Mesendoderm (in vitro differentiated cells): ENCODE results near the gene FGF19.
A peak's percentile ranks its signal among the peaks of the same experiment; 100 is the strongest.

Source experiments
- DNase-seq: peaks from one replicate; pipeline ENCODE4 v3.0.0; 2013
- H2AK5ac ChIP-seq: 2 replicates; pipeline ENCODE4 v1.6.1; 2013; ENCODE audit warnings: low read length, inconsistent platforms
- H2BK120ac ChIP-seq: 2 replicates; pipeline ENCODE4 v1.6.1; 2013; ENCODE audit warnings: low read depth, mild to moderate bottlenecking, low read length, moderate library complexity, mixed read lengths
- H2BK15ac ChIP-seq: replicated peaks from 2 replicates; pipeline ENCODE4 v1.6.1; 2013; ENCODE audit warnings: low read depth, mild to moderate bottlenecking, moderate library complexity
- H2BK5ac ChIP-seq: 2 replicates; pipeline ENCODE4 v1.6.1; 2013; ENCODE audit warnings: low read length, inconsistent platforms
- H3K18ac ChIP-seq: 2 replicates; pipeline ENCODE4 v1.6.1; 2013; ENCODE audit warnings: mild to moderate bottlenecking, low read length, mixed read lengths
- H3K23ac ChIP-seq: one replicate; pipeline ENCODE4 v1.6.1; 2013; ENCODE audit warnings: low read length
- H3K27ac ChIP-seq: 2 replicates; pipeline ENCODE4 v1.5.1; 2013; ENCODE audit warnings: low read depth, mild to moderate bottlenecking, inconsistent platforms, low read length, moderate library complexity
- H3K27me3 ChIP-seq: 2 replicates; pipeline ENCODE4 v1.6.1; 2013; ENCODE audit warnings: low read length, control low read depth, mild to moderate bottlenecking, inconsistent platforms; ENCODE audit not compliant: insufficient read depth, poor library complexity
- H3K36me3 ChIP-seq: 2 replicates; pipeline ENCODE4 v1.6.1; 2013; ENCODE audit warnings: low read length, inconsistent platforms; ENCODE audit not compliant: control insufficient read depth, insufficient read depth
- H3K4ac ChIP-seq: one replicate; pipeline ENCODE4 v1.6.1; 2013; ENCODE audit warnings: low read depth, mild to moderate bottlenecking, low read length, moderate library complexity
- H3K4me1 ChIP-seq: 2 replicates; pipeline ENCODE4 v1.6.1; 2013; ENCODE audit warnings: low read depth, low read length, inconsistent platforms; ENCODE audit not compliant: control insufficient read depth
- H3K4me2 ChIP-seq: 2 replicates; pipeline ENCODE4 v1.6.1; 2013; ENCODE audit warnings: low read length
- H3K4me3 ChIP-seq: 2 replicates; pipeline ENCODE4 v1.5.1; 2013; ENCODE audit warnings: mild to moderate bottlenecking, low read length
- H3K56ac ChIP-seq: one replicate; pipeline ENCODE4 v1.6.1; 2013; ENCODE audit warnings: low read length
- H3K79me1 ChIP-seq: 2 replicates; pipeline ENCODE4 v1.6.1; 2013; ENCODE audit warnings: low read length, inconsistent platforms
- H3K79me2 ChIP-seq: 2 replicates; pipeline ENCODE4 v1.6.1; 2013; ENCODE audit warnings: mild to moderate bottlenecking, low read length; ENCODE audit not compliant: control insufficient read depth, insufficient read depth
- H3K9ac ChIP-seq: 2 replicates; pipeline ENCODE4 v1.6.1; 2013; ENCODE audit warnings: low read length, inconsistent platforms
- H4K5ac ChIP-seq: one replicate; pipeline ENCODE4 v1.6.1; 2013; ENCODE audit warnings: low read length
- H4K8ac ChIP-seq: one replicate; pipeline ENCODE4 v1.6.1; 2013; ENCODE audit warnings: low read depth, mild to moderate bottlenecking, control low read depth, low read length, moderate library complexity
- WGBS: extraction: QIAGEN DNeasy Blood & Tissue Kit; methylation state at CpG from one replicate; pipeline ENCODE4 v1.1.7; 2013; ENCODE audit warnings: low lambda C conversion rate, missing lambda C conversion rate; ENCODE audit not compliant: insufficient coverage; ENCODE audit errors: extremely low coverage; 5-methylcytosine and 5-hydroxymethylcytosine counted together

Gene FGF19

DNA sequence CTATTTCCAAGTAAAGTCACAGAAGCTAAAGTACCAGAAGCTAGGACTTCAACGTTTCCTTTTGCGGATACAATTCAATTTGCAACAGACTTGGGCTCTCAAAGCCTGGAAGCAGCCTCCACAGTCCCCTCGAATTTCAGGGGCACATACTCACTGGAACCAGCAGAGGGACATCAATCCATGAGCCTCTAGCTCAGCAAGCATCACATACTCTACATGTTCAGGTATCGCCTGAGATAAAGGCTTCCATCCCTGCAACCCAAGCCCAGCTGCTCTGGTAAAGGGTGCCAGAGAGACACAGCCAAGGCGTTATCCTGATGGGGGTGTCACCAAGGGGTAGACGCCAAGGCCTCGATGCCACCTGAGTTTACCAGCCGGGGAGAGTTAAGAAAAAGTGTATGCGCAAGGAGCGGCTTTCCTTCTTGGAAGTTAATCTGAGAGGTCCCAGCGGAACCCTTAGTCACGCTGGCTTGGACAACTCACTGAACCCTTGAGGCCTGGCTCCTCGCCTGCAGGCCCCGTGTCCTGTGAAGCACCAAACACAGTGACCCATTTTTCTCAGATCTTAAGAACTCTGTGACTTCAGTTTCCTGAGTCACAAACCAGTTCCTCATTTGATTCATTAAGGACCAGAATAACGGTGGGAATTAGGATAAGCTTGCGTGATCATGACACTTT lies 41.7 kb downstream of the FGF19 start:
- no CpG with 5 or more reads among the region's 16 CpGs for WGBS
- H3K23ac ChIP-seq, result no peak overlapping the region
- H3K4ac ChIP-seq, result no peak overlapping the region
- no peak overlapping the region for H2AK5ac ChIP-seq
- no peak overlapping the region for H3K27ac ChIP-seq
- no peaks in the 10 kb centered on the region for H3K27me3 ChIP-seq
- H3K36me3 ChIP-seq, result no peaks in the 10 kb centered on the region
- no peak overlapping the region for H3K18ac ChIP-seq
- H3K79me2 ChIP-seq, result no peaks in the 10 kb centered on the region
- H4K8ac ChIP-seq, result no peak overlapping the region
- no peak overlapping the region for H2BK5ac ChIP-seq
- no peak overlapping the region for H4K5ac ChIP-seq
- H2BK15ac ChIP-seq, result no peak overlapping the region
- H3K56ac ChIP-seq, result no peak overlapping the region
- no peak overlapping the region for H3K4me3 ChIP-seq
- H3K79me1 ChIP-seq, result no peaks in the 10 kb centered on the region
- DNase-seq, result peak; percentile 66
- H2BK120ac ChIP-seq, result no peak overlapping the region
- H3K4me2 ChIP-seq, result no peak overlapping the region
- H3K4me1 ChIP-seq, result peaks cover 3% of the 10 kb centered on the region
- no peak overlapping the region for H3K9ac ChIP-seq

DNA sequence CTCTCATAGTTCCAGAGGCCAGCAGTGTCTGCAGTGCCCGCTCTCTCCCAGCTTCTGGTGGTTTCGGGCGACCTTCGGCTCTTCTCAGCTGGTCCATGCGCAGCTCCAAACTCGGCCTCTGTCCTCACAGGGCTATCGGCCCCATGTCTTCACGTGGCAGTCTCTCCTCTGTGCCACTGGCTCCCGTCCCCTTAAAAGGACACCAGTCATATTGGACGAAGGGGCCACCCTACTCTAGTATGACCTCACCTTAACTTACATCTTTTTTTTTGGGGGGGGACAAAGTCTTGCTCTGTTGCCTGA lies 42.5 kb downstream of the FGF19 start:
- no peak overlapping the region for H3K4ac ChIP-seq
- H3K18ac ChIP-seq, result no peak overlapping the region
- no peak overlapping the region for H3K23ac ChIP-seq
- no peaks in the 10 kb centered on the region for H3K79me1 ChIP-seq
- H3K4me2 ChIP-seq, result no peak overlapping the region
- H3K4me3 ChIP-seq, result no peak overlapping the region
- H3K4me1 ChIP-seq, result peaks cover 3% of the 10 kb centered on the region
- no peak overlapping the region for H3K9ac ChIP-seq
- no peak for DNase-seq
- H3K36me3 ChIP-seq, result no peaks in the 10 kb centered on the region
- WGBS, result no CpG with 5 or more reads among the region's 10 CpGs
- H3K56ac ChIP-seq, result no peak overlapping the region
- H2AK5ac ChIP-seq, result no peak overlapping the region
- H2BK15ac ChIP-seq, result no peak overlapping the region
- no peak overlapping the region for H2BK120ac ChIP-seq
- H3K27ac ChIP-seq, result no peak overlapping the region
- H3K27me3 ChIP-seq, result no peaks in the 10 kb centered on the region
- no peak overlapping the region for H4K5ac ChIP-seq
- no peaks in the 10 kb centered on the region for H3K79me2 ChIP-seq
- H2BK5ac ChIP-seq, result no peak overlapping the region
- no peak overlapping the region for H4K8ac ChIP-seq

DNA sequence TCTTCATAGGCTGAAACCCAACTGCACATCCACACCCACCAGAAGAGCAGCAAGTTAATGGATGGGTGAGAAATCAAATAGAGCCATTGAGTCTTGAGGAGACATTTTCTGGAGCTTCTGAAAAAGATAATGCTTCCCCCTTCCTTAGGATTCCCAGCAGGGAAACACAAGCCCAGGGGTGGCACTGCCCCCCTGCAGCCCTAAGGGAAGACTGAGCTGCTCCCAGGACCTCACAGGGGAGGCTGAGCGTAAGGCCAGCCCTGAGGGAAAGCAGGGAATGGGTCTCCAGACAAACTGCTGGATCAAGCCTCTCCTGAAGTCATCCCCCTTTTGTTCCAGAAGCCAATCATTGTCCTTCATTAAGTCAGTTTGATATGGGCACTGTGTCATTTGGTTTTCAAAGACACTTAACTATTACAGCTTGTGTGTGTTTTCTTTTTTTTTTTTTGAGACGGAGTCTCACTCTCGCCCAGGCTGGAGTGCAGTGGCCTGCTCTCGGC lies 43.8 kb downstream of the FGF19 start:
- Histone ChIP-seq H3K18ac (no peak overlapping the region), H2BK15ac (no peak overlapping the region), H3K4me1 (peaks cover 3% of the 10 kb centered on the region), H3K4ac (no peak overlapping the region), H3K56ac (no peak overlapping the region), H4K8ac (no peak overlapping the region), H3K23ac (no peak overlapping the region), H3K27me3 (no peaks in the 10 kb centered on the region), H4K5ac (no peak overlapping the region), H2AK5ac (no peak overlapping the region), H3K79me2 (no peaks in the 10 kb centered on the region), H3K9ac (no peak overlapping the region), H3K4me2 (no peak overlapping the region), H3K79me1 (no peaks in the 10 kb centered on the region), H3K27ac (no peak overlapping the region), H2BK5ac (no peak overlapping the region), H3K36me3 (no peaks in the 10 kb centered on the region), H2BK120ac (no peak overlapping the region), H3K4me3 (no peak overlapping the region)
- no CpG with 5 or more reads among the region's 4 CpGs for WGBS
- no peak for DNase-seq

DNA sequence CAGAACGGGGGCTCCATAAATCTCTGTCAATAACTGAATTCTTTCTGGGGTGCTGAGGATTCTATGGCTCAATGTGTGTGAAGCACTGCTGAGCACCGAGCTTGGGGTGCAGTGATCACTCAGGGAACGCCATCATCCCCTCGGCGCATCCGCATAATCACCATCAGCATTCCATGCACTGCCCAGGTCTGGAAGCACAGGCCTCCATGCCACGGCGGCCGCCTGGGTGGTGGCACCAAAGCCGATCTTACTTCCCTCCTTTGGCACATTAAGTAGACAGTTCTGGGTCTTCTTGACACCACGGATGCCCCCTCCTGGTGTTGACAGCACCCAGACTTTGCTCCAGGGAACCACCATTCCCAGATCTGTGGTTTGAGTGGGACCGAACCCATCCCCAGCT lies 44.2 kb downstream of the FGF19 start:
- Histone ChIP-seq H3K79me1 (no peaks in the 10 kb centered on the region), H3K27me3 (no peaks in the 10 kb centered on the region), H3K9ac (no peak overlapping the region), H2BK15ac (no peak overlapping the region), H2BK5ac (no peak overlapping the region), H3K4ac (no peak overlapping the region), H3K4me2 (no peak overlapping the region), H4K8ac (no peak overlapping the region), H3K79me2 (no peaks in the 10 kb centered on the region), H3K56ac (no peak overlapping the region), H3K36me3 (no peaks in the 10 kb centered on the region), H3K4me1 (peaks cover 3% of the 10 kb centered on the region), H2BK120ac (no peak overlapping the region), H3K27ac (no peak overlapping the region), H3K23ac (no peak overlapping the region), H2AK5ac (no peak overlapping the region), H3K18ac (no peak overlapping the region), H4K5ac (no peak overlapping the region), H3K4me3 (no peak overlapping the region)
- no peak for DNase-seq
- WGBS, result no CpG with 5 or more reads among the region's 12 CpGs

DNA sequence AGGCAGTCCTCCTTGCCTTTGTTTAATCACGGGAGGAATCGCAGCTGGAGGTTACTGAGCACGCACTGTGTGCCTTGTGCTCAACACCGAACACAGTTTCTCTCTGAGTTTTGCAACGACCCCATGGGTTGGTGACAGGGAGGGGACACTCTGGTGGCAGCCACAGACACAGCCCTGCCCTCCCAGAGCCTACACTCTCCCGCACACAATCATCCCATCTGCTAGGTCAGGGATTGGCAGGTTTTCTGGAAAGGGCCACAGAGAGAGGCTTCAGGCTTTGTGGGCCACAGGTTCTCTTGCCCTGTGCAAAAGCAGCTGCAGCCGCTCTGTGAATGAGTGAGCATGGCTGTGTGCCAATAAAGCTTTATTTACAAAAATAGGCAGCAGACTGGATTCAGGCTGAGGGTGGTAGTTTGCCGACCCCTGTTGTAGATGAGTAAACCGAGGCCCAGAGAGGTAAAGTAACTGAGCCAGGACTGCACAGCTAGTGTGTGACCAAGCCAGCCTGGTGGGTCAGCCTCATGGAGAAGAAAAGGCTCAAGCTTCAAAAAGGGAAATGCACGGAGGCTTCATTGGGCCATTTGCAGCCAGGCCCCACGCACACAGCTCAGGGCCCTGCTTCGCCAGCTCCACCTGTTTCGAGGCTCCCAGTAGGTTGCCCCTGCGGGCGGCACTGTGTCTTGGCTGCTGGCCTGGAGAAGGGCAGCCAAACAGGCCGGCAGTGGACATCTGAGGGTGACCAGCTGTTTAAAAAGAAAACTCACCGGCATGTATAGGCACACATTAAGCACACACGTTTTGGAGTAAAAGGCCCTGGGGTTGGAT lies 45.0 kb downstream of the FGF19 start:
- H3K23ac ChIP-seq, result no peak overlapping the region
- H3K56ac ChIP-seq, result peak overlapping the region; percentile 28
- no peaks in the 10 kb centered on the region for H3K79me2 ChIP-seq
- H4K5ac ChIP-seq, result no peak overlapping the region
- peak overlapping the region; percentile 2 for H3K9ac ChIP-seq
- no peaks in the 10 kb centered on the region for H3K36me3 ChIP-seq
- peaks cover 3% of the 10 kb centered on the region for H3K4me1 ChIP-seq
- H3K79me1 ChIP-seq, result no peaks in the 10 kb centered on the region
- no CpG with 5 or more reads among the region's 18 CpGs for WGBS
- no peak overlapping the region for H2AK5ac ChIP-seq
- no peak overlapping the region for H3K4me2 ChIP-seq
- no peak overlapping the region for H2BK120ac ChIP-seq
- no peak for DNase-seq
- H3K27ac ChIP-seq, result peak overlapping the region; percentile 26
- no peak overlapping the region for H2BK15ac ChIP-seq
- H3K18ac ChIP-seq, result peak overlapping the region; percentile 69
- H2BK5ac ChIP-seq, result no peak overlapping the region
- no peak overlapping the region for H4K8ac ChIP-seq
- no peaks in the 10 kb centered on the region for H3K27me3 ChIP-seq
- no peak overlapping the region for H3K4me3 ChIP-seq
- peak overlapping the region; percentile 27 for H3K4ac ChIP-seq
